Left ventricle myocardium inferior (tissue), 1 donor: Measurements from ENCODE around the gene B3GALNT2. TPM values are rescaled to one million over a fixed set of nuclear protein-coding genes. Genes with fewer than 3 reads are reported as not detected.
"Not testable (repeated sequence)": the region's sequence is repeated elsewhere in the genome, so short reads cannot be mapped to it uniquely, and the experiment has no call there.

ENCODE experiments used
- DNase-seq: peaks from one replicate; pipeline ENCODE4 v3.0.0-alpha.2; 2020
- H3K27ac ChIP-seq: fragments of 200-600 bp; replicated peaks from 2 replicates; pipeline ENCODE4 v1.8.0; 2021
- H3K27me3 ChIP-seq: fragments of 200-600 bp; 2 replicates; pipeline ENCODE4 v1.8.0; 2021; ENCODE audit warnings: low read depth
- H3K36me3 ChIP-seq: fragments of 200-600 bp; 2 replicates; pipeline ENCODE4 v1.8.0; 2021
- H3K4me1 ChIP-seq: fragments of 200-600 bp; 2 replicates; pipeline ENCODE4 v1.8.0; 2021
- H3K4me3 ChIP-seq: fragments of 200-600 bp; 2 replicates; pipeline ENCODE4 v1.8.0; 2021; ENCODE audit warnings: mild to moderate bottlenecking, moderate library complexity
- H3K9me3 ChIP-seq: fragments of 200-600 bp; replicated peaks from 2 replicates; pipeline ENCODE4 v1.8.0; 2021
- CTCF ChIP-seq: fragments of 200-600 bp; IDR thresholded peaks from 2 replicates; pipeline ENCODE4 v1.8.0; 2021; ENCODE audit warnings: antibody characterized with exemption, mild to moderate bottlenecking, borderline replicate concordance
- intact Hi-C: fragments of 100-400 bp; cut with micrococcal nuclease; formaldehyde crosslinking; loops from one replicate; pipeline ENCODE4 v1.11.0; 2022
- total RNA-seq: library from RNA; stranded (reverse); fragmentation: NEBNext Ultra II Directional; extraction: Animal tissue kit (Norgen Biotek cat#: 25700); gene quantifications from one replicate; pipeline ENCODE4 v1.2.1, GENCODE V29; 2021
- donor health status: DM: no; HTN: yes; CAD: no; lungs with severe emphysema.

The B3GALNT2 gene
- total RNA-seq, 1 donor from 2014 or later: 23.0 TPM

GRCh38 chr1:235468004-235468403 is 36.2 kb downstream of the B3GALNT2 start:
- intact Hi-C loops: no loop called here
- Histone ChIP-seq H3K27ac (no peak overlapping the region), H3K4me1 (no peaks in the 10 kb centered on the region), H3K4me3 (no peak overlapping the region), H3K9me3 (no peaks in the 10 kb centered on the region), H3K36me3 (peaks cover 65% of the 10 kb centered on the region), H3K27me3 (no peaks in the 10 kb centered on the region)
- DNase-seq: no peak
- TF ChIP-seq CTCF: no peak

DNA sequence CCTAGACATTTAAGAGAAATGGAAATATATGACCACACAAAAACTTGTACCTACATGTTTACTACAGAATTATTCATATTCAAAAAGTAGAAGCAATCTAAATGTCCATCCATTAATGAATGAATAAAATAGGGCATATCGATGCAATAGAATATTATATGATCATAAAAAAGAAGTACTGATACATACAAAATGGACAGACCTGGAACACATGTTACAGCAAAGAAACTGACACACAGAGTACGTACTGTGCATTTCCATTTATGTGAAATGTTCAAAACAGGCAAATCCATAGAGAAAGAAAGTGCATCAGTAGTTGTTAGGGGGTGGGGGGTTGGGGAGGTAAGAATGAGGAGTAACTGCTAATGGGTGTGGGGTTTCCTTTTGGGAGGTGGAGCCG is 39.2 kb downstream of the B3GALNT2 start:
- peaks cover 45% of the 10 kb centered on the region for H3K36me3 ChIP-seq
- no peak for DNase-seq

DNA sequence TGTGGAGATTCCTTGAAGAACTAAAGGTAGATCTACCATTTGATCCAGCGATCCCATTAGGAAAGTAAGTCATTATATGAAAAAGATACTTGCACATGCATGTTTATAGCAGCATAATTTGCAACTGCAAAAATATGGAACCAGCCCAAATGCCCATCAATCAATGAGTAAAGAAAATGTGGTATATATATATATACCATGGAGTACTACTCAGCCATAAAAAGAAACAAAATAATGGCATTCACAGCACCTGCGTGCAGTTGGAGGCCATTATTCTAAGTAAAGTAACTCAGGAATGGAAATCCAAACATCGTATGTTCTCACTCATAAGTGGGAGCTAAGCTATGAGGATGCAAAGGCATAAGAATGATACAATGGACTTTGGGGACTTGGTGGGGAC is 41.4 kb downstream of the B3GALNT2 start:
- peaks cover 34% of the 10 kb centered on the region for H3K36me3 ChIP-seq
- H3K27me3 ChIP-seq: not testable (repeated sequence)

More for the DNA sequence above, 39.2 kb downstream of the B3GALNT2 start:
- Histone ChIP-seq H3K27ac (no peak overlapping the region), H3K27me3 (no peaks in the 10 kb centered on the region), H3K9me3 (no peaks in the 10 kb centered on the region), H3K4me1 (no peaks in the 10 kb centered on the region), H3K4me3 (no peak overlapping the region)
- intact Hi-C loops: no loop called here
- no peak for TF ChIP-seq CTCF

GRCh38 chr1:235461954-235462353 is 42.3 kb downstream of the B3GALNT2 start:
- H3K36me3 ChIP-seq: peaks cover 32% of the 10 kb centered on the region
- TF ChIP-seq CTCF: no peak

More for the DNA sequence above, 41.4 kb downstream of the B3GALNT2 start:
- intact Hi-C loops, H3K27ac ChIP-seq, DNase-seq, H3K4me3 ChIP-seq, H3K9me3 ChIP-seq, H3K4me1 ChIP-seq: not testable (repeated sequence)

GRCh38 chr1:235460770-235461169 is 43.5 kb downstream of the B3GALNT2 start:
- Histone ChIP-seq H3K27me3 (no peaks in the 10 kb centered on the region), H3K36me3 (peaks cover 23% of the 10 kb centered on the region)
- no peak for TF ChIP-seq CTCF

More at GRCh38 chr1:235461954-235462353, 42.3 kb downstream of the B3GALNT2 start:
- no peaks in the 10 kb centered on the region for H3K27me3 ChIP-seq
- H3K4me3 ChIP-seq: no peak overlapping the region
- no peak overlapping the region for H3K27ac ChIP-seq
- no peak for DNase-seq
- intact Hi-C loops: no loop called here
- no peaks in the 10 kb centered on the region for H3K4me1 ChIP-seq
- H3K9me3 ChIP-seq: no peaks in the 10 kb centered on the region

GRCh38 chr1:235457856-235458255 is 46.4 kb downstream of the B3GALNT2 start:
- H3K27ac ChIP-seq, H3K9me3 ChIP-seq, H3K4me3 ChIP-seq, intact Hi-C loops, DNase-seq, H3K27me3 ChIP-seq, H3K4me1 ChIP-seq: not testable (repeated sequence)
- peaks cover 30% of the 10 kb centered on the region for H3K36me3 ChIP-seq

More at GRCh38 chr1:235460770-235461169, 43.5 kb downstream of the B3GALNT2 start:
- H3K4me1 ChIP-seq: no peaks in the 10 kb centered on the region
- intact Hi-C loops: no loop called here
- H3K9me3 ChIP-seq: no peaks in the 10 kb centered on the region
- DNase-seq: no peak
- no peak overlapping the region for H3K27ac ChIP-seq
- H3K4me3 ChIP-seq: no peak overlapping the region

GRCh38 chr1:235455823-235456222 is 48.4 kb downstream of the B3GALNT2 start:
- no peak overlapping the region for H3K4me3 ChIP-seq
- no peaks in the 10 kb centered on the region for H3K27me3 ChIP-seq
- intact Hi-C loops: no loop called here
- H3K36me3 ChIP-seq: peaks cover 50% of the 10 kb centered on the region
- no peaks in the 10 kb centered on the region for H3K4me1 ChIP-seq
- H3K27ac ChIP-seq: no peak overlapping the region
- H3K9me3 ChIP-seq: no peaks in the 10 kb centered on the region
- no peak for DNase-seq
- no peak for TF ChIP-seq CTCF
